GM20431 (cell line): ENCODE measurements around the gene FTL.

Experiments
- in situ Hi-C: fragments of 300-500 bp; cut with MseI, MboI; formaldehyde crosslinking; loops from one replicate; pipeline ENCODE4 v1.15.0; 2020; ENCODE audit warnings: low sequenced_read_pairs; ENCODE audit not compliant: unreplicated experiment

The FTL gene

DNA sequence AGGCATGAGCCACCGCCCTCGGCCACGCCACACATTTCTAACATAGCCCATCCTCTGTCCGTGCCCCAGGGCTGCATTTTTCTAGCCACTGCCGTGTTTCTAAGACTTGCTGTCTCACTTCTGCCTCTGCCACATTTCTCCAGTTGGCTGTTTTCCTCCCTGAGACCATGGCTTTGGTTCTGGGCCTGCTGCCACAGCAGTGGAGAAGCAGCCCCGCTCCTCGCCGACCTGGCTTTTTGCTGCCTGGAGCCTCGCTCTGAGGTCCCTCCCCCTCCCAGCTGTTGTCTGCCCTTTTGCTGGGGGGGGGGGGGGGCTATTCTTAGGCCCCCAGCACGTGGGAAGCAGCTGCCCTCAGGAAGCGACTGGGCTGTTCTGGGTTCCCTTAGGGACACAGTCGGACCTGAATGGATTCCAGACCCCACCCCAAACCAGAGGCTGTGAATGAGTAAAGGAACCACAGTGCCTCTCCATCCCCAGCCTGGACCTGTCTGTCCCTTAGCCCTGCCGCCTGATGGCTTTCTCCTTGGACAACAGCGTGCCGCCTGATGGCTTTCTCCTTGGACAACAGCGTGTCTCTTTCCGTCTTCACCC lies 24.7 kb downstream of the FTL start:
- in situ Hi-C loops = no loop called here

DNA sequence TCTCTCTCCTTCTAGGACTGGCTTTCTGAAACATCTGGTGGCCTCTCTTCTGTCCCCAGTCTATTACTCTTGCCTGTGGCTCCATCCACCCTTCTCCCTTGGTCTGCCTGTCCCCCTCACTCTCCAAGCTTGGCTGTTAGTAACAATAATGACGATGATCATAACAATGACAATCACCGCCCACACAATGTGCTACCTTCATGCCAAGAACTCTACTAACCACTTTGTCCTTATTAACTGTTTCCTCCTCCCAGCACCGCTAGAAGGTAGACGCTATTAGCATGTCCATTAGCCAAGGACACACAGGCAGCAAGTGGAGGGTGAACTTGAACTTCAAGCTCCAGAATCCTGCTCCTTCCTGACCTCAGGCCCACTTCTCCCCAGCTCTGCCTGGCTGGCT lies 25.3 kb downstream of the FTL start:
- in situ Hi-C loops = no loop called here

DNA sequence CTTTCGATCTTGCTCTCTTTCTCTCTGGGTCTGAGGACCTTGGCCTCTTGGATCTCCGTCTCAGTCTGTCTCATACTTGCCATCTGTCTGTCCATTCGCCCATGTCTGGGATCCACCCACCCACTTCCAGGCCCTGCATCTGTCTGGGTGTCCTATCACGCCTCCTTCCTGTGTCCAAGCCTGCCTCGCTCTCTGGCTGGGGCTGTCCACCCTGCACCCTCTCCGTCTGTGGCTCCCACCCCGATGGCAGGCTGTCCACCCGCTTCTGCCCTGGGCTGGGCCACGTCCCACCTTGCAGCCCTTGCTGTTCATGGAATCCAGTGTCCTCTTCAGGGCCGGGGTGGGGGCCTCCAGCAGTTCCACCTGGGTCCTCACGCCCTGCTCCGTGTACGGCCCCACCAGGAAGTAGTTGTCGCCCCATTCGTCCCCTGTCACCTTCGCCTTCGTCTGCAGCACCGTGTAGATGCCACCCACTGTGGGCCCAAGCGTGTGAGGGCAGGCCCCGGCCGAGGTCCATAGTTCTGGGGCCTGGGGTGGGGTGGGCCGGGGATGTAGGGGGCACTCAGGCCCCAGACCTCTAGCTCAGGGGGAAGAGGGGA lies 26.0 kb downstream of the FTL start:
- in situ Hi-C loops = no loop called here

DNA sequence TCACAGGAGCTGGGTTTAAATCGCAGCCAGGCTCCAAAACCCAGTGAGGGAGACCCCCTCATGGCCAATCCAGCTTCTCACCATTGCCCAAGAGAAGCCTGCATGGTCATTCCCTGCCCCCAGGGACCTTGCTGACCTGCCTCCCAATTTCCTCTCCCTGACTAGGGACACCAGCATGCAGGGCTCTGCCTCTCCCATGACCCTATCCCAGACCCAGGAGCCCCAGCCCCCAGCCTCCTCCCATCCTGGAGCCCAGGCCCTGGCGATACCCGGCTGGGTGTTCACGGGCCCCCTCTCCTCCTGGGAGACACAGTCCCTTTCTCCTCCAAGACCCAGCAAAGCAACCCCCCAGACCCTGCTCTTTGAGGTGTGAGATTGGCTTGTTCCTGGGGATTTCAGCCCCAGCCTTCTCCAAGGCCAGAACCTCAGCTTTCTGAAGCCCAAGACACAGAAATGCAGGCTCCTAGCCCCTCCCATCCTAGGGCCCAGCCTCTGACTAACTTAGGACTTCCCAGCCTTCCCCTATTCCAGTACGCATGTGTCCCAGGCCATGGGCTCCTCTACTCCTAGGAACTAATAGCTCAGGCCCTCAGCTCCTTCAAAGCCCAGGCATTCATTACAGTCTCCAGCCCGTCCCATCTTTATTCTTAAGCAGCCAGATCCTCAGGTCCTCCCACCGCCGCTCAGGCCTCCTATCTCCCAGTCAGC lies 26.9 kb downstream of the FTL start:
- in situ Hi-C loops = no loop called here

DNA sequence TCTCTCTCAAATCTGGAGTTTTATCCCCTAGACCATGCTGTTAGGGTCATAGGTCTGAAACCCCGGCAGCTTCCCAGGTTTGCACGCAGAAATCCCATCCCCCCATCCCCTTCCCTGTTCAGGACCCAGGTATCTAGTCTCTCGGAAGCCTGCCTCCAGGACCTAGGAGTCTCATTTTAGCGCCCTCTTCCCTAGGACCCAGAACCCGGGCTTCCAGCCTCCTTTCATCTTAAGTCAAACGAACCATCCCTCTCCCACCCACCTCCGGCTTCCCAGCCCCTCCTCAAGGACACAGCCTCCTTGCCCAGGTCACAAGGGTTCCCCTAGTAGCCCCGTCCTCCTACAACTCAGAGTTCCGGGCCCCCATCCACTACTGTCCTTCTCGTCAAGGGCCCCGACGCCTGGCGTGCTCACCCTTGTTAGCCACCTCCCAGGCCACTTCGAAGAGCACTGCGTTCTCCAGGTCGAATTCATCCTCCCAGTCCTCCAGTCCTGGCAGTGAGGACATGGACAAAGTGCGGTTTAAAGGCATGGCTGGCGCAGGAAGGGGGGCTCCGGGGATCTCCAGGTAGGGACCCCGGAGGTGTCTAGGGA lies 27.6 kb downstream of the FTL start:
- in situ Hi-C loops = no loop called here

DNA sequence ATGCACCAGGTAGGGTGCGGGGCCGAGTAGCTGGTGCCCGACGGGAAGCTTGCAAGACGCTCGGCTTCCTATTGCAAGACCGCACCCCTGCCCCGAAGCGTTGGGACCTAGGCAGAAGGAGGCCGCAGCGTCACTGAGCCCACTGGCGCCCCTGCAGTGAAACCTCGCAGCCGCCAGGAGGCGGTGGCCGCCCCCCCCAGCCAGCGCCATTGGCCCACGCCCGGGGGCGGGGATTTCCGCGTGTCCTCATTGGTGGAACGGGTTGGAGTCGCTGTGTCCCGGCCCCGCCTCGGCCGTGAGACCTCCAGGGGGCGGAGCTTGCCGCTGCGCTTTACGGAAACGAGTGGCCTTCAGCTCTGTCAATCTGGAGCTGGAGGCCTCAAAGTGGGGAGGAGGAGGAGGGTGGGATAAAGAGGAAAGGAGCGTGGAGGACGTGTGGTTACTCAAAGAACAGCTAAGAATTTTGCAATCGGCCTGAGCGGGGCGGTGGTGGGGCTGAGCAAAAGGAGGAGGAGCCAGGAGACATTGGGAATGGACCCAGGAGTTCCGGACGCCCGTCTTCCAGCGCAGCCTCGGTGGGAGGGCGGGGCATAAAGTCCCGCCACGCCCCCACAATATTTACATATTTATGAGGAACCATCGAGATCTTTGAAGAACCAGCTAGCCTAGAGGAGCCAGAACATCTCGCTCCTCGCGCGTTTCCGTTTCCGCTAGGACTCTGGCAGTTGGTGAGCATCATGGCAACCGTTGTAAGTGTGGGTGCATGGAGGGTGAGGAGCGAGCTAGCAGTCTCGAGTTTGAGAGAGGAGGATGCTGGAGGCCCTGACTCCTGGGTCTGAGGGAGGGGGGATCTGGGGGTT lies 28.3 kb downstream of the FTL start, which contains the start of the genes GYS1 and RUVBL2:
GYS1 (minus strand) TSS at position 135 of the 860 bp plus-strand sequence. CDS start 197 bp downstream, outside the sequence.
RUVBL2 (plus strand) TSS at position 713 of the 860 bp plus-strand sequence; CDS start at position 738, 25 bp downstream.
- in situ Hi-C loops = no loop called here

DNA sequence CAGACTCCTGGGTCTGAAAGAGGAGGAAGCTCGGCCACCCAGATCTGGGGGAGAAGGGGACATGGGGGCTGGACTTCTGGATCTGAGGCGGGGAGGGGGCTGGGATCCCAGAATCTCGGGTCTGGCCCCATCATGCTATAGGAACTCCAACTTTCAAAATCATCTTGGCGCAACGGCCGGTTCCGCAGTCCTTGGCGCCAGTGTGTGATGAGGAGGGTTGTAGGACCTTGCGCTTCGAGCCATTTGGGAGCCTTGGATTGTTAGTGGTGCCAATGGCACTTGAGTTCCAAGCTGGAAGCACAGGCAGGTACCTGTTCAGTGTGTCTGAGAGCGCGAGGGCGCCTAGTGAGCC lies 28.9 kb downstream of the FTL start:
- in situ Hi-C loops = no loop called here

DNA sequence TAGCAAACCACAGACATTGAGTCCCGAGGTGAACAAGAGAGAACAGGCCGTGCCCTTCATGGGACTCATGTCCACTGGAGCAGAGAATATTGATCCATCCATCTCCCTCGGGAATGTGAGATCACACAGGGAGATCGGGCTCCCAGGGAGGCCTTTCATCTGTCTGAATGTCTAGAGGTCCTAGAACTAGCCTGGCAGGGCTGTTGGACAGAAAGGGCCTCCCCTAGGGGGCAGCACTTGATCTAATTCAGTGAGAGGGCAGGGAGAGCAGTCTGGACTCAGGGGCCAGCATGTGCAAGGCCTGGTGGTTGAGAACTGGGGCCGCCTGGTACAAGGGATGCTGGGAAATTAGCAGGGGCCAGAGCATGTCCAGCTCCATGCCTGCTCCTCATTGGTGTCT lies 32.9 kb downstream of the FTL start:
- in situ Hi-C loops = no loop called here

DNA sequence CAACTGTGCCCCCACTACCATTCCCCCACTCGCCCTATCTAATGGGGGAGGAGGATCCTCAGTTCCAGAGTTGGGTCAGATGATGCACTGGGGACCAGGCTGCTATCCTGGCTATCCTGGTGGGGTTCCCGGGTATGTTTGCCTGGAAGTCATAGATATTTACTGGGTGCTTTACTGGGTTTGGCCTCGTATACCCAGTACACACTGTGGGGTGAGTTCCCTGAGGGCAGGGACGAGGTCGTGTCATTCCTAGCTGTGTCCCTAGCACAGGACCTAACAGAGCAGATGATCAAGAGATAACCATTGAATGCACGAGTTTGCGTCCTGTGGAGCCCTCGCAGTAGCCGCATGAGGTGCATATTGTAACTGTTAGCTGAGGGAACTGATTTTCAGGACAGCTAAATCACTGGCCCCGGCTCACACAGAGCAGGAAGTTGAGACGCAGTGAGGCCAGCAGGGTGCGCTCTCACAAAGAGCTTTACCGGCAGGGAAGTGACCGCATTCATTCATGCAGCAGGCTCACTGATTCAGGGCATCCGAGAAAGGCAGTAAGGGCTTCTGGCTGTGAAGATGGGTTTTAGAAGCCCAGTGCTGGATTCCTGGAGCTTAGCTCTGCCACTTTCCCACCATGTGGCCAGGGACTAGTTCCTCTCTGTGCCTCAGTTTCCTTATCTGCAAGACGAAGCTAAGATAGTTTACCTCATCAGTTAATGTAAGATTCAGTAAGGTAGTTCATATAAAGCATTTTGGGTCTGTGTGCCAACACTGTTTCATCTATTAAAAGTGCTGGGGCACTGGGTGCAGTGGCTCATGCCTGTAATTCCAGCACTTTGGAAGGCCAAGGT lies 34.6 kb downstream of the FTL start:
- in situ Hi-C loops = no loop called here

DNA sequence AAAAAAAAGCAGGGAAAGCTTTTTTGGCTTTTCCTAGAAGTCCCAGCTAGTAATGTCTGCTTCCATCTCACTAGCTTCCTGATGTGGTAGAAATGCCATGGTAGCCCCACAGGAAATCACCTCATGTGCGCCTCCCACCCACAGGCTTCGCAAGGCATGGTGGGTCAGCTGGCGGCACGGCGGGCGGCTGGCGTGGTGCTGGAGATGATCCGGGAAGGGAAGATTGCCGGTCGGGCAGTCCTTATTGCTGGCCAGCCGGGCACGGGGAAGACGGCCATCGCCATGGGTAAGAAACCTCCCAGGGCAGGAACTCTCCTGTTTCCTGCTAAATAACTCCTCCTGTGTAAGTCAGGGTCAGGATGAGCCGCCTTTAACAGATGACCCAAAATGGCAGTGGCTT lies 39.0 kb downstream of the FTL start:
- in situ Hi-C loops = no loop called here

DNA sequence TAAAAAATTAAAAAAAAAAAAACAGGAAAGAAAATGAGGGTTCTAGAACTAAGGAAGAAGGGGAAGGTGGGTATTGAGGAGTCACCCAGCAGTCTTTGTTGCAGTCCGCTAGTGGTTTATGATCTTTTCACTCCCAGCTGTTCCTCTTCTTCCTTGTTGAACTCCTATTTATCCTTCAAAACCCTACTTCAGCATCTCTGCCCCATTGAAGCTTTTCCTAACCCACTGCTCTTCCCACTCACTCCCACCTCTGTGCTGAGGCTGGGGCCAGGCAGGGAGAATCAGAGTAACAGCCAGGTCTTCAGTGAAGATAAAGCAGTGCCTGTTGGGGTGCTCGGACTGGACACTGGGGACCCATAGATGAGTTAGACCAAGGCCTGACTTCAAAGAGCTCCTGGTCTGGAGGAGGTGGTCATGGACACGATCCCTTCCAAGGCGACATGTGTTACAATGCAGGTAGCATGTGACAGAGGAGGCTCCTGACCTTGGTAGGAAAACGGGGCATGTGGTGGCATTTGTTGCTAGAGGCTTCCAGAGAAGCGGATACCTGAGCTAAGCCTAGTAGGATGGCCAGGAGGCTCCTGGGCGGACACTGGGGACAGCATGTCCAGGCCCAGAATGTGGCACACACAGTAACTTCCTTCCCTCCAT lies 40.0 kb downstream of the FTL start:
- in situ Hi-C loops = no loop called here

DNA sequence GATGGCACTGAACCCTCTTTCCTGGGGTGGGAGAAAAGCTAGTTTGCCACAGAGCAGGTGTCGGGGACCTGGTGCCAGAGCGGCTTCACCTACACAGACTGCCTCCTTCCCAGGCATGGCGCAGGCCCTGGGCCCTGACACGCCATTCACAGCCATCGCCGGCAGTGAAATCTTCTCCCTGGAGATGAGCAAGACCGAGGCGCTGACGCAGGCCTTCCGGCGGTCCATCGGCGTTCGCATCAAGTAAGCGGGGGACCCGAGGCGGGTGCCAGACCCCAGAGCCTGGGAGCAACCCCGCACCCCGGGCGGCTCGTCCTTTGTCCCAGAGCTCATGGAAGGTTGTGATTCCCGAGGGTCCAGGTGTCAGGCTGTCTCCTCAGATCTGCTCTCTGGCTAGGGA lies 41.8 kb downstream of the FTL start:
- in situ Hi-C loops = no loop called here

DNA sequence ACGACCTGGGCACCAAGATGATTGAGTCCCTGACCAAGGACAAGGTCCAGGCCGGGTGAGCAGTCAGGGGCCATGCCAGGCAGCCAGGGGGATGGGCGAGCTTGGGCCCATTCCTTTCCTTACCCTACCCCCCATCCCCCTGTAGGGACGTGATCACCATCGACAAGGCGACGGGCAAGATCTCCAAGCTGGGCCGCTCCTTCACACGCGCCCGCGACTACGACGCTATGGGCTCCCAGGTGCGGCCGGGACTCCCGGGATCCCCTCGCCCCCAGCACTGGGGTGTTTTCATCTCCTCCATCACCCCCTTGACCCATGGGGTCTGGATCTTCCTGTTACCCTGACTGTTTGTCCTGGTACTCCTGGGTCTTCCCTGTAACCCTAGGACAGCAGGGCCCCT lies 44.7 kb downstream of the FTL start:
- in situ Hi-C loops = no loop called here

DNA sequence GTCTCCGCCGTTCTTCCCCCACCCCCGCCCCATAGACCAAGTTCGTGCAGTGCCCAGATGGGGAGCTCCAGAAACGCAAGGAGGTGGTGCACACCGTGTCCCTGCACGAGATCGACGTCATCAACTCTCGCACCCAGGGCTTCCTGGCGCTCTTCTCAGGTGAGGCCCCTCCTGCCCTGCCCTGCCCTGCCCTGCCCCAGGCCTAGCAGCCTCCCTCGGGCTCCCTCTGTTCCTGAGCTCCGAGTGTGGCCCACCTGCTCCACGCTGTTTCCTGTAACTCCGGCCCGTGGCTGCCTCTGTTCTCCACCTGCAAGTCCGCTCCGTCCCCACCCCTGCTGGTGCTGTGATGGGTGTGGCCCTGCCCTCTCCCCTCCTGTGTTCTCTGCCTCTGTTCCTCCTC lies 45.3 kb downstream of the FTL start:
- in situ Hi-C loops = no loop called here

DNA sequence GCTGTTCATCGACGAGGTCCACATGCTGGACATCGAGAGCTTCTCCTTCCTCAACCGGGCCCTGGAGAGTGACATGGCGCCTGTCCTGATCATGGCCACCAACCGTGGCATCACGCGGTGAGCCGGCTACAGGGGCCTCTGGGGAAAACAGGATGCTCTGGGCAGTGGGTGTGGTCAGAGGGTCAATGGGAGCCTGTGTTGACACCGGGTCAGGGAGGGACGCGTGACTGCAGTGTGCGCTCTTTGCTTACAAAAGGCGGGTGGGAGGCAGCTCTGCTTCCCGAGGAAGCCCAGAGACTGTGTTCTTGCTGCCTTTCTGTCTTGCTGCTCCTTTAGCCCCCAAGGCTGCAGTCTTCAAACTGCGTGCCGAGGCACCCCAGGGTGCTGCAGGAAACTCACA lies 46.1 kb downstream of the FTL start:
- in situ Hi-C loops = no loop called here

DNA sequence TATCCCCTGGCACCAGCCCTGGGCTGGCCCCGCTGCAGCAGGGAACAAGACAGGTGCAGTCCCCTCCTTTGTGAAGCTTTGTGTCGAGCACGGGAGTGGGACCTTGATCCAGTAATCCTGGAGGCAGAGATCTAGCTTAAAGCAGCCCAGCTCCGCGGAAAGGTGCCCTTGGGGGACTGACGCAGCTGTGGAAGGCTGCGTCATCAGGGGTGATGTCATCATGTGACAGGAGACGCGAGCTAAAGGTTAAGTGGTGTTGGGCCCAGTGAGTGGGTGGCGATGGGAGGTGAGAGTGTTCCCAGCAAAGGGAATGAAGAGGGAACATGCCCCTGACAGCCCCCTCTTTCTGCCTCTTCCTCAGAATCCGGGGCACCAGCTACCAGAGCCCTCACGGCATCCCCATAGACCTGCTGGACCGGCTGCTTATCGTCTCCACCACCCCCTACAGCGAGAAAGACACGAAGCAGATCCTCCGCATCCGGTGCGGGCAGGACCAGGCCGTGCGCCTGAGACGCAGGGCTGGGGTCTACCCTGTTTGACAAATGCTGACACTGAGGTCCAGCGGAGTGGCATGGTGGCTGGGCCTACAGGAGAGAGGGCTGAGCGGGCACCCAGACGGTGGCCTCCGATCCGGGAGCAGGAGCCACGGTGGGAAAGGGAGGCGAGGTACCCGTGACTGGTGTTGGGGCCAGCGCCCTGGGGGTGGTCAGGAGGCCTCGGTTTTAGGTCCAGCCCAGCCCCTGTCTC lies 49.2 kb downstream of the FTL start:
- in situ Hi-C loops = no loop called here

DNA sequence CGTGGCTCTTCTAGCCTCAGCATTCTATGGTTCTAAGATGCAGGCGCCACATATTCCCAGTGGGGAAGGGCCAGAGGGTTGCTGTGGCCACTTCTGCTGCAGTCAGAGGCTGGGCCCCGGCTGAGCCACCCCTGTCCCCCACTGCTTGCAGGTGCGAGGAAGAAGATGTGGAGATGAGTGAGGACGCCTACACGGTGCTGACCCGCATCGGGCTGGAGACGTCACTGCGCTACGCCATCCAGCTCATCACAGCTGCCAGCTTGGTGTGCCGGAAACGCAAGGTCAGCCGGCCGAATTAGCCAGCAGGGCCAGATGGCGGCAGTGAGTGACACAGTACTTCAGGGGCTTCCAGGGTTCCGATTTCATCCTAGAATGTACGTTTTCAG lies 49.8 kb downstream of the FTL start:
- in situ Hi-C loops = no loop called here

DNA sequence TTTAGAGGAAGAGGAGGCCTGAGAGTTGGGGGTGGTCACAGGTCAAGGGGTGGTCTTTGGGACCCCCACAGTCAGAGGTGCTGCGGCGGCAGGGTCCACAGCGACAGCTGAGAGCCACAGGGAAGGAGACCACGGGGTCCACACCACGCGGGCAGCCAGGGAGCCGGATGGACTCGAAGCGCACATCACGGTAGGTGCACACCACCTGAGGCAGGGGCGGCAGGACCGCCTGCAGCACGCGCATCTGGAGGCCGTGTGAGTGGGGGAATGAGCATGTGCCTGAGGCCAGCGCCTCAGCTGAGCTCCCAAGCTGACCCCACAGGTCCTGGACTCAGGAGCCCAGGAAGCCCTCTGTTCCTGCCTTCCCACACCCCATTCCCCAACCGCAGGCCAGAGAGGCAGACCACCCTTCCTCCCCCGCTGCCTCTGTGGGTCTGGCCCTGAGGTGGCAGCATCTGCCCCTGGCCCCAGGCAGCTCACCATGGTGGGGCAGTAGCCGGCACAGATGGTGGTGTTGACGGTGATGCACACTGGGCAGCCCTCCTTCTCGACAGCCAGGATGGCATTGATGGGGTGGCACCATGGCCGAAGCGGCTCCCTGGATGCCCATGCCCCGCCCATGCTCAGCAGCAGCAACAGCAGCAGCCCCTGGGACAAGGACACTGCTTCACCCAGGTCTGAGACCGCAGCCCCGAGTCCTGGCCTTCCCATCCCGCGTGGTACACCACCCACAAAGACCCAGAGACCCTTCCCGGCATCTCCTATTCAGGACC lies 51.1 kb downstream of the FTL start:
- in situ Hi-C loops = no loop called here
